ENCODE results near the gene SHLD3. TPM values are rescaled to one million over a fixed set of nuclear protein-coding genes. Genes with fewer than 3 reads are reported as not detected.
"Not testable (repeated sequence)": the region's sequence is repeated elsewhere in the genome, so short reads cannot be mapped to it uniquely, and the experiment has no call there.

Gene SHLD3
- total and polyA plus RNA-seq, 4 donors: 2.2 to 4.6 (median 3.1) TPM

DNA sequence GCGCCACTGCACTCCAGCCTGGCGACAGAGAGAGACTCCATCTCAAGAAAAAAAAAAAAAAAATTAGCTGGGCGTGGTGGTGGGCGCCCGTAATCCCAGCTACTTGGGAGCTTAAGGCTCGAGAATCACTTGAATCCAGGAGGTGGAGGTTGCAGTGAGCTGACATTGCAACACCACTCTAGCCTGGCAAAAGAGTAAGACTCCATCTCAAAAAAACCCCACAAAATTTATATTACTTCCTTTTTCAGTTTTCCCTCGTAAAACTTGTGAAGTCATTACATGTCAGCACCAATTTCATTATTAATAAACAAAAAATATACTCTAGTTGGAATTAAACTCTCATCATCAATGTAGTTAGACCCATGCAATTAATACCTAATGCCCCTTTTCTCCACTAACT is 43.9 kb downstream of the SHLD3 start:
- Histone ChIP-seq H3K27me3 (ENCODE audit: control insufficient read depth in 3 of 3, insufficient read depth in 3 of 3, low read length in 2 of 3) (no peaks in the 10 kb centered on the region), H3K4me1 (ENCODE audit: control insufficient read depth in 5 of 5, insufficient read depth in 5 of 5, low read length in 5 of 5) (peaks cover 0 to 5% (median 0%) of the 10 kb centered on the region in 5 donors), H3K9me3 (ENCODE audit: control insufficient read depth in 4 of 4, insufficient read depth in 3 of 4, low read length in 3 of 4) (no peaks in the 10 kb centered on the region), H3K9ac (ENCODE audit: insufficient read depth in 1 of 2, low read length in 2 of 2) (no peak overlapping the region), H3K27ac (ENCODE audit: low read depth in 1 of 2, low read length in 1 of 2) (no peak overlapping the region), H3K36me3 (ENCODE audit: control insufficient read depth in 4 of 4, insufficient read depth in 4 of 4, low read length in 4 of 4) (peaks cover 3 to 15% (median 6%) of the 10 kb centered on the region in 4 donors), H3K4me3 (no peak overlapping the region)
- no peak for DNase-seq
- no peak for ATAC-seq (ENCODE audit: insufficient read depth, low FRiP score)
- WGBS, 2 donors: 56 to 85% methylated on average over 7 of the region's 7 CpGs
- TF ChIP-seq, protein P1, sequence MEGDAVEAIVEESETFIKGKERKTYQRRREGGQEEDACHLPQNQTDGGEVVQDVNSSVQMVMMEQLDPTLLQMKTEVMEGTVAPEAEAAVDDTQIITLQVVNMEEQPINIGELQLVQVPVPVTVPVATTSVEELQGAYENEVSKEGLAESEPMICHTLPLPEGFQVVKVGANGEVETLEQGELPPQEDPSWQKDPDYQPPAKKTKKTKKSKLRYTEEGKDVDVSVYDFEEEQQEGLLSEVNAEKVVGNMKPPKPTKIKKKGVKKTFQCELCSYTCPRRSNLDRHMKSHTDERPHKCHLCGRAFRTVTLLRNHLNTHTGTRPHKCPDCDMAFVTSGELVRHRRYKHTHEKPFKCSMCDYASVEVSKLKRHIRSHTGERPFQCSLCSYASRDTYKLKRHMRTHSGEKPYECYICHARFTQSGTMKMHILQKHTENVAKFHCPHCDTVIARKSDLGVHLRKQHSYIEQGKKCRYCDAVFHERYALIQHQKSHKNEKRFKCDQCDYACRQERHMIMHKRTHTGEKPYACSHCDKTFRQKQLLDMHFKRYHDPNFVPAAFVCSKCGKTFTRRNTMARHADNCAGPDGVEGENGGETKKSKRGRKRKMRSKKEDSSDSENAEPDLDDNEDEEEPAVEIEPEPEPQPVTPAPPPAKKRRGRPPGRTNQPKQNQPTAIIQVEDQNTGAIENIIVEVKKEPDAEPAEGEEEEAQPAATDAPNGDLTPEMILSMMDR (IDR thresholded peaks at IDR 0.05; ENCODE audit: control extremely low read depth, extremely low read depth): no peak

DNA sequence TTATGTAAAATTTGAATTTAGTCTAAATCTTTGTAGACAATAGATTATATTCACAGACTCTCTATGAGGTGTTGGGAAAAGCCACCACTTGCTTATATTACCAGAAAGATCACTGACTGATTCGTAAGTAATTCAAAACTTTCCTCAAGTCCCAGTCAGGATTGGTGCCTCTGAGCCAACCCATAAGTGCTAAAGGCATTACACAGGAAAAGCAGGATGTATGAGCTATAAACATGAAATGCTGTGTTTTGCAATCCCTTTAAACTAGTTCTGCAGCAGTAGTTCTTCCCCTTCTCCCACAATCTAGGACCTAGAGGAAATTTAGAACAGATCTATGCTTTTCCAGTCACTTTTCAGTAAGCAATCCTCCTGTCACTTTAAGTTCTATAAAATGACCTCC is 48.0 kb downstream of the SHLD3 start:
- no peak overlapping the region for H3K27ac ChIP-seq (ENCODE audit: low read depth in 1 of 2, low read length in 1 of 2)
- H3K9me3 ChIP-seq (ENCODE audit: control insufficient read depth in 4 of 4, insufficient read depth in 3 of 4, low read length in 3 of 4): no peaks in the 10 kb centered on the region
- H3K9ac ChIP-seq (ENCODE audit: insufficient read depth in 1 of 2, low read length in 2 of 2): no peak overlapping the region
- no peaks in the 10 kb centered on the region for H3K27me3 ChIP-seq (ENCODE audit: control insufficient read depth in 3 of 3, insufficient read depth in 3 of 3, low read length in 2 of 3)
- 36 to 52% methylated on average over 1 of the region's 1 CpG for WGBS, 2 donors
- TF ChIP-seq, protein P1 (IDR thresholded peaks at IDR 0.05; ENCODE audit: control extremely low read depth, extremely low read depth): no peak
- H3K36me3 ChIP-seq (ENCODE audit: control insufficient read depth in 4 of 4, insufficient read depth in 4 of 4, low read length in 4 of 4): peaks cover 0 to 8% (median 5%) of the 10 kb centered on the region in 4 donors
- DNase-seq (peak; percentile 33 to 77 (median 35)), ATAC-seq (ENCODE audit: insufficient read depth, low FRiP score) (no peak)
- peaks cover 0 to 5% (median 0%) of the 10 kb centered on the region in 5 donors for H3K4me1 ChIP-seq (ENCODE audit: control insufficient read depth in 5 of 5, insufficient read depth in 5 of 5, low read length in 5 of 5)
- H3K4me3 ChIP-seq: no peak overlapping the region

DNA sequence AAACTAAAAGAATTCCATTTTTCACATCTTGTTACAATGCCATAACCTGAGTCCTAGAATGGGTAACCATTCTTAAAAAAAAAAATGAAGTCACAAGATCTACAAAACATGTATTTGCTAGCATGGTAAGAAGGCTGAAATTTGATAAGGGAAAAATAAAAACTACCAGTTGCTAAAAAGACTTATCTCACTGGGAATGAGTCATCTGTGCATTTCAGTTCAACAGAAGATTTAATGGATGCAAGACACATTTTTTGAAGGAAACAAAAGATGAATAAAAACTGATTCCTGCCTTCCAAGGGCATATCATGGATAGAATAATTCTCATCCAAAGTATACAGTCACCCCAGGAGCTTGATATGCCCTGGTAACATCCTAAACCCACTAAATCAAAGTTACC is 49.9 kb downstream of the SHLD3 start:
- H3K27ac ChIP-seq (ENCODE audit: low read depth in 1 of 2, low read length in 1 of 2): no peak overlapping the region
- H3K4me1 ChIP-seq (ENCODE audit: control insufficient read depth in 5 of 5, insufficient read depth in 5 of 5, low read length in 5 of 5): peaks cover 0 to 5% (median 0%) of the 10 kb centered on the region in 5 donors
- no peak overlapping the region for H3K9ac ChIP-seq (ENCODE audit: insufficient read depth in 1 of 2, low read length in 2 of 2)
- H3K36me3 ChIP-seq (ENCODE audit: control insufficient read depth in 4 of 4, insufficient read depth in 4 of 4, low read length in 4 of 4): peaks cover 0 to 8% (median 7%) of the 10 kb centered on the region in 4 donors
- H3K9me3 ChIP-seq (ENCODE audit: control insufficient read depth in 4 of 4, insufficient read depth in 3 of 4, low read length in 3 of 4): no peaks in the 10 kb centered on the region
- ATAC-seq (ENCODE audit: insufficient read depth, low FRiP score) (no peak), DNase-seq (no peak)
- TF ChIP-seq, protein P1 (IDR thresholded peaks at IDR 0.05; ENCODE audit: control extremely low read depth, extremely low read depth): no peak
- no peak overlapping the region for H3K4me3 ChIP-seq
- H3K27me3 ChIP-seq (ENCODE audit: control insufficient read depth in 3 of 3, insufficient read depth in 3 of 3, low read length in 2 of 3): no peaks in the 10 kb centered on the region

DNA sequence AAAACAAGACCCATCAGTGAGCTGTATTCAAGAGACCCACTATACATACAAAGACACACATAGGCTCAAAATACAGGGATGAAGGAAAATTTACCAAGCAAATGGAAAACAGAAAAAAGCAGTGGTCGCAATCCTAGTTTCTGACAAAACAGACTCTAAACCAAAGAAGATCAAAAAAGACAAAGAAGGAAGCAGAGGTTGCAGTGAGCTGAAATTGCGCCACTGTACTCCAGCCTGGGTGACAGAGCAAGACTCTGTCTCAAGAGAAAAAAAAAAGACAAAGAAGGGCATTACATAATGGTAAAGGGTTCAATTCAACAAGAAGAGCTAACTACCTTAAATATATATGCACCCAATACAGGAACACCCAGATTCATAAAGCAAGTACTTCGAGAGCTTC is 51.2 kb downstream of the SHLD3 start:
- H3K9ac ChIP-seq (ENCODE audit: insufficient read depth in 1 of 2, low read length in 2 of 2); H3K4me1 ChIP-seq (ENCODE audit: control insufficient read depth in 5 of 5, insufficient read depth in 5 of 5, low read length in 5 of 5); H3K4me3 ChIP-seq; DNase-seq; ATAC-seq (ENCODE audit: insufficient read depth, low FRiP score); H3K27me3 ChIP-seq (ENCODE audit: control insufficient read depth in 3 of 3, insufficient read depth in 3 of 3, low read length in 2 of 3); H3K36me3 ChIP-seq (ENCODE audit: control insufficient read depth in 4 of 4, insufficient read depth in 4 of 4, low read length in 4 of 4); H3K27ac ChIP-seq (ENCODE audit: low read depth in 1 of 2, low read length in 1 of 2); H3K9me3 ChIP-seq (ENCODE audit: control insufficient read depth in 4 of 4, insufficient read depth in 3 of 4, low read length in 3 of 4): not testable (repeated sequence)
- 48 to 79% methylated on average over 3 of the region's 3 CpGs for WGBS, 2 donors

Small RNA genes lying within 50 kb of the gene (small RNA-seq; reads per million reads assigned to genes)
- not detected for gene RNU6-540P (ENCODE audit: low replicate concordance)

Other genes starting within 250 kb of the SHLD3 start
- gene ADAMTS6, start 143.1 kb upstream of the SHLD3 start, total RNA-seq: 10 to 100 TPM in 1 of 2 donors, 1 to 10 TPM in 1; 6.2 to 16.8 TPM
- gene ADAMTS6, start 143.1 kb upstream of the SHLD3 start, polyA plus RNA-seq: under 1 TPM; 0.19 to 0.45 TPM
- 10 to 100 TPM in 1 of 2 donors, 1 to 10 TPM in 1; 5.6 to 17.1 TPM for gene CENPK, start 61.9 kb upstream of the SHLD3 start, total RNA-seq
- gene CENPK, start 61.9 kb upstream of the SHLD3 start, polyA plus RNA-seq: 1 to 10 TPM; 1.6 to 4.0 TPM
- 100 to 1,000 TPM in 1 of 2 donors, 10 to 100 TPM in 1; 21.2 to 107 TPM for gene PPWD1, start 61.7 kb upstream of the SHLD3 start, total RNA-seq
- 10 to 100 TPM; 15.1 to 31.2 TPM for gene PPWD1, start 61.7 kb upstream of the SHLD3 start, polyA plus RNA-seq
- 10 to 100 TPM; 11.6 to 28.5 TPM for gene TRIM23, start 694 bp upstream of the SHLD3 start, total RNA-seq
- gene TRIM23, start 694 bp upstream of the SHLD3 start, polyA plus RNA-seq: 1 to 10 TPM; 4.1 to 4.5 TPM
- gene TRAPPC13, start within 50 bp of the SHLD3 start, total RNA-seq: 10 to 100 TPM; 19.0 to 42.0 TPM
- 10 to 100 TPM; 13.3 to 14.9 TPM for gene TRAPPC13, start within 50 bp of the SHLD3 start, polyA plus RNA-seq
- 10 to 100 TPM; 10.9 to 11.1 TPM for gene SGTB, start 97.1 kb downstream of the SHLD3 start, total RNA-seq
- 1 to 10 TPM; 2.5 to 9.0 TPM for gene SGTB, start 97.1 kb downstream of the SHLD3 start, polyA plus RNA-seq
- gene NLN, start 97.2 kb downstream of the SHLD3 start, total RNA-seq: 10 to 100 TPM; 11.7 to 21.3 TPM
- gene NLN, start 97.2 kb downstream of the SHLD3 start, polyA plus RNA-seq: 10 to 100 TPM in 1 of 2 donors, 1 to 10 TPM in 1; 2.9 to 11.9 TPM

Data from lung (tissue), 13 donors.